A673 (cell line): ENCODE results near the gene RASSF4.

Experiments used
- EZH2 ChIP-seq: fragments of 200-600 bp; sonication (generic); IDR thresholded peaks from 2 replicates; pipeline ENCODE4 v1.6.1; 2017; ENCODE audit warnings: borderline replicate concordance, low read depth, mild to moderate bottlenecking, mixed read lengths, antibody characterized with exemption, low read length; ENCODE audit not compliant: poor library complexity, severe bottlenecking
- TF ChIP-seq, protein P1 (sequence below): fragments of 300-800, 200-600 bp; sonication (generic); conservative IDR thresholded peaks from 2 replicates; pipeline ENCODE4 v1.5.1; 2017; ENCODE audit warnings: low read depth, mild to moderate bottlenecking, antibody characterized with exemption, low read length, moderate library complexity, mixed read lengths

- TF ChIP-seq, protein P1, sequence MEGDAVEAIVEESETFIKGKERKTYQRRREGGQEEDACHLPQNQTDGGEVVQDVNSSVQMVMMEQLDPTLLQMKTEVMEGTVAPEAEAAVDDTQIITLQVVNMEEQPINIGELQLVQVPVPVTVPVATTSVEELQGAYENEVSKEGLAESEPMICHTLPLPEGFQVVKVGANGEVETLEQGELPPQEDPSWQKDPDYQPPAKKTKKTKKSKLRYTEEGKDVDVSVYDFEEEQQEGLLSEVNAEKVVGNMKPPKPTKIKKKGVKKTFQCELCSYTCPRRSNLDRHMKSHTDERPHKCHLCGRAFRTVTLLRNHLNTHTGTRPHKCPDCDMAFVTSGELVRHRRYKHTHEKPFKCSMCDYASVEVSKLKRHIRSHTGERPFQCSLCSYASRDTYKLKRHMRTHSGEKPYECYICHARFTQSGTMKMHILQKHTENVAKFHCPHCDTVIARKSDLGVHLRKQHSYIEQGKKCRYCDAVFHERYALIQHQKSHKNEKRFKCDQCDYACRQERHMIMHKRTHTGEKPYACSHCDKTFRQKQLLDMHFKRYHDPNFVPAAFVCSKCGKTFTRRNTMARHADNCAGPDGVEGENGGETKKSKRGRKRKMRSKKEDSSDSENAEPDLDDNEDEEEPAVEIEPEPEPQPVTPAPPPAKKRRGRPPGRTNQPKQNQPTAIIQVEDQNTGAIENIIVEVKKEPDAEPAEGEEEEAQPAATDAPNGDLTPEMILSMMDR: no peak
- no peak for TF ChIP-seq EZH2
Measured at GRCh38 chr10:44949127-44949802, 10.3 kb upstream of the RASSF4 start.
